HepG2 (cell line): ENCODE results near the gene BIRC5. TPM values are rescaled to one million over a fixed set of nuclear protein-coding genes. Genes with fewer than 3 reads are reported as not detected.

Experiments
- ATAC-seq: fragments of 200-7000 bp; cut with Tn5 transposase; 3 replicates; pipeline ENCODE4 v1.9.1; 2020; ENCODE audit warnings: mild to moderate bottlenecking, moderate library complexity
- BruUV-seq: library from RNA; stranded (reverse); fragments of 400-500 nt; replicated peaks from 2 replicates; lab custom pipeline; 2021; lab: Mats Ljungman, UMichigan
- CTCF ChIA-PET: fragments of 300-600 bp; formaldehyde crosslinking; extraction: SDS; loops from one replicate; lab custom pipeline; 2021; ENCODE audit warnings: low total read pairs, inconsistent platforms, low intra/inter-chr PET ratio; lab: Yijun Ruan, JAX
- POLR2A ChIA-PET: fragments of 350-600 bp; sonication (Branson Sonifier 250); formaldehyde crosslinking; loops from one replicate; lab custom pipeline; 2020; ENCODE audit warnings: antibody characterized with exemption, inconsistent platforms; lab: Yijun Ruan, JAX
- DNase-seq: peaks from one replicate; pipeline ENCODE4 v3.0.0-alpha.2; 2015; ENCODE audit warnings: low spot score
- FAIRE-seq: peaks from 3 replicates; lab custom pipeline; 2011; peaks lifted over from hg19 to GRCh38; lab: Jason Lieb, UNC
- H2AFZ ChIP-seq: one replicate; pipeline ENCODE4 v1.6.1; 2011; ENCODE audit warnings: low read length, inconsistent platforms
- H3K27ac ChIP-seq: fragments of 300-600 bp; 3 replicates; pipeline ENCODE4 v1.8.0; 2011; ENCODE audit warnings: mixed run types, mild to moderate bottlenecking, mixed read lengths, low read length, inconsistent platforms; ENCODE audit not compliant: insufficient read depth; ENCODE audit errors: extremely low read length
- H3K27me3 ChIP-seq, 2 experiments: fragments of 200-600 bp in 1 of 2; 2 replicates in 1 of 2; 3 replicates in 1 of 2; pipeline versions ENCODE4 v1.6.0 to v1.8.0; 2011; ENCODE audit warnings: low read length in 2 of 2, mild to moderate bottlenecking in 2 of 2, moderate library complexity in 2 of 2, inconsistent platforms in 1 of 2; ENCODE audit not compliant: insufficient read depth in 2 of 2, control insufficient read depth in 1 of 2
- H3K36me3 ChIP-seq, 2 experiments: fragments of 200-600 bp in 1 of 2; replicated peaks in 1 of 2; 2 replicates in 1 of 2; 3 replicates in 1 of 2; pipeline versions ENCODE4 v1.5.1 to v1.8.0; 2011; ENCODE audit warnings: low read length in 2 of 2, inconsistent platforms in 1 of 2; ENCODE audit not compliant: insufficient read depth in 2 of 2, control insufficient read depth in 1 of 2
- H3K4me1 ChIP-seq: 2 replicates; pipeline ENCODE4 v1.5.1; 2012; ENCODE audit warnings: low read length, inconsistent platforms; ENCODE audit not compliant: insufficient read depth
- H3K4me2 ChIP-seq: 2 replicates; pipeline ENCODE4 v1.6.0; 2011; ENCODE audit warnings: low read depth, low read length, inconsistent platforms
- H3K4me3 ChIP-seq, 3 experiments: fragments of 200-600 bp in 1 of 3; sonication (generic), shearing (Covaris generic) in 1 of 3; replicated peaks in 1 of 3; 2 replicates each; pipeline ENCODE4 v1.5.1; 2011 to 2016; ENCODE audit warnings: low read length in 3 of 3, inconsistent platforms in 2 of 3, low read depth in 2 of 3, mild to moderate bottlenecking in 2 of 3, control low read depth in 1 of 3, mixed read lengths in 1 of 3; ENCODE audit not compliant: insufficient read depth in 1 of 3
- H3K79me2 ChIP-seq: one replicate; pipeline ENCODE4 v1.6.1; 2011; ENCODE audit warnings: low read length, inconsistent platforms; ENCODE audit not compliant: insufficient read depth
- H3K9ac ChIP-seq: 2 replicates; pipeline ENCODE4 v1.6.0; 2011; ENCODE audit warnings: mild to moderate bottlenecking, low read depth, low read length, inconsistent platforms; ENCODE audit not compliant: insufficient read depth
- H3K9me3 ChIP-seq: 2 replicates; pipeline ENCODE4 v1.5.1; 2012; ENCODE audit warnings: mild to moderate bottlenecking, low read length
- H4K20me1 ChIP-seq: 2 replicates; pipeline ENCODE4 v1.6.0; 2011; ENCODE audit warnings: inconsistent platforms, mild to moderate bottlenecking, low read length, moderate library complexity; ENCODE audit not compliant: insufficient read depth
- ARNT ChIP-seq: fragments of 450-650 bp; IDR thresholded peaks from 2 replicates; pipeline ENCODE4 v1.6.1; 2017
- BCL6 ChIP-seq: IDR thresholded peaks from 2 replicates; pipeline ENCODE4 v1.6.1; 2016; ENCODE audit warnings: missing genetic modification reagents, missing compliant biosample characterization
- EP300 ChIP-seq, 3 experiments: sonication (generic) in 1 of 3; formaldehyde crosslinking in 1 of 3; IDR thresholded peaks; 2 replicates each; pipeline versions ENCODE4 v1.5.1 to v1.6.1; 2011 to 2020; ENCODE audit warnings: low read depth in 2 of 3, low read length in 2 of 3, borderline replicate concordance in 1 of 3, improper control_type of control experiment in 1 of 3, mild to moderate bottlenecking in 1 of 3, missing genetic modification reagents in 1 of 3, moderate library complexity in 1 of 3
- FOXO4 ChIP-seq: sonication (generic); formaldehyde crosslinking; conservative IDR thresholded peaks from 2 replicates; pipeline ENCODE4 v1.8.1; 2023; ENCODE audit warnings: missing genetic modification reagents
- HNRNPH1 ChIP-seq: fragments of 200-400 bp; formaldehyde crosslinking; optimal IDR thresholded peaks from 2 replicates; pipeline ENCODE3; 2017; ENCODE audit warnings: mild to moderate bottlenecking, low read depth, low read length
- JUNB ChIP-seq: sonication (generic); formaldehyde crosslinking; IDR thresholded peaks from 2 replicates; pipeline ENCODE4 v1.8.0; 2022; ENCODE audit warnings: missing genetic modification reagents, mild to moderate bottlenecking, borderline replicate concordance
- MIER3 ChIP-seq: IDR thresholded peaks from 2 replicates; pipeline ENCODE4 v1.6.1; 2016; ENCODE audit warnings: missing compliant biosample characterization, borderline replicate concordance
- MTA1 ChIP-seq: sonication (generic); formaldehyde crosslinking; IDR thresholded peaks from 2 replicates; pipeline ENCODE4 v1.4.0; 2020; ENCODE audit warnings: missing genetic modification reagents, mild to moderate bottlenecking, borderline replicate concordance
- PHF20 ChIP-seq: sonication (generic); formaldehyde crosslinking; IDR thresholded peaks from 2 replicates; pipeline ENCODE4 v1.5.0; 2020; ENCODE audit warnings: mild to moderate bottlenecking, missing genetic modification reagents
- POGK ChIP-seq: sonication (generic); formaldehyde crosslinking; conservative IDR thresholded peaks from 2 replicates; pipeline ENCODE4 v1.8.0; 2022; ENCODE audit warnings: mild to moderate bottlenecking, moderate library complexity, missing genetic modification reagents
- PRMT3 ChIP-seq: sonication (generic); formaldehyde crosslinking; IDR thresholded peaks from 2 replicates; pipeline ENCODE4 v1.8.1; 2022; ENCODE audit warnings: low read depth, mild to moderate bottlenecking, moderate library complexity, missing genetic modification reagents, borderline replicate concordance
- TERF1 ChIP-seq: sonication (generic); formaldehyde crosslinking; IDR thresholded peaks from 2 replicates; pipeline ENCODE4 v1.8.0; 2022; ENCODE audit warnings: mild to moderate bottlenecking, missing genetic modification reagents, moderate library complexity
- ZBTB25 ChIP-seq: IDR thresholded peaks from 2 replicates; pipeline ENCODE4 v1.6.1; 2018; ENCODE audit warnings: missing genetic modification reagents
- ZNF225 ChIP-seq: sonication (generic); formaldehyde crosslinking; IDR thresholded peaks from 2 replicates; pipeline ENCODE4 v1.4.0; 2020; ENCODE audit warnings: mild to moderate bottlenecking, missing genetic modification reagents
- ZNF282 ChIP-seq: fragments of 450-650 bp; IDR thresholded peaks from 2 replicates; pipeline ENCODE4 v1.6.1; 2018; ENCODE audit not compliant: partially characterized antibody
- ZSCAN31 ChIP-seq: sonication (generic); formaldehyde crosslinking; IDR thresholded peaks from 2 replicates; pipeline ENCODE4 v1.5.0; 2020; ENCODE audit warnings: low read depth, mild to moderate bottlenecking, missing genetic modification reagents
- WGBS: methylation state at CpG from one replicate; pipeline ENCODE4 v1.1.6; 2017; ENCODE audit warnings: low lambda C conversion rate; 5-methylcytosine and 5-hydroxymethylcytosine counted together
- in situ Hi-C: cut with HindIII; loops from 2 replicates; pipeline ENCODE4 v1.10.0; 2017; ENCODE audit warnings: low pct_unique_long_range_greater_than_20kb; ENCODE audit not compliant: extremely low pct_ligation_motif_present
- intact Hi-C: fragments of 100-400 bp; cut with micrococcal nuclease; formaldehyde crosslinking; loops from one replicate; pipeline ENCODE4 v1.10.0; 2022; ENCODE audit not compliant: unreplicated experiment
- polyA plus RNA-seq, 8 experiments: library from polyadenylated mRNA; depleted of rRNA in 3 of 8; stranded (reverse) in 7 of 8; unstranded in 1 of 8; fragments of >200 nt; fragmentation: Illumina TruSeq in 4 of 8; extraction: Trizol in 4 of 8; gene quantifications; 2 replicates each; pipeline versions ENCODE4 v1.2.1 to v1.2.3, GENCODE V29; 2011 to 2016; ENCODE audit warnings: low read depth in 4 of 8, missing spikeins in 1 of 8, mixed read lengths in 1 of 8; ENCODE audit not compliant: insufficient read depth in 1 of 8
- total RNA-seq, 5 experiments: library from RNA; depleted of rRNA; stranded (reverse); fragments of >200 nt; fragmentation: Illumina TruSeq; extraction: Trizol; gene quantifications; 2 replicates each; pipeline ENCODE4 v1.2.3, GENCODE V29; 2016; ENCODE audit warnings: low read depth in 1 of 5

The BIRC5 gene
- total and polyA plus RNA-seq, 2 of the 13 experiments (the other 11 are each of a cell fraction or from before 2014, with no cell fraction given) = 30.3 to 135 TPM

- no peak overlapping the region for H3K9ac ChIP-seq
- peak; percentile 76 for FAIRE-seq
- no TSS peak for BruUV-seq
- H4K20me1 ChIP-seq = no peaks in the 10 kb centered on the region
- in situ Hi-C loops (no loop called here), intact Hi-C loops (loop anchor here (1.0 to 10.0 kb wide), 4 partner anchors 64 to 171 kb away; no protein-coding TSS in a partner anchor)
- H3K79me2 ChIP-seq = no peaks in the 10 kb centered on the region
- peak; percentile 79 for DNase-seq
- ChIA-PET CTCF (interaction anchor here (0.8 to 2.0 kb wide), 9 partner anchors 13 to 232 kb away, joined by 3 to 13 read pairs (median 3); partner anchors contain the start of gene BIRC5), POLR2A (interaction anchor here (0.6 to 2.7 kb wide), 6 partner anchors 7 to 171 kb away, joined by 3 to 16 read pairs (median 4); no protein-coding TSS in a partner anchor)
- no peak overlapping the region for H2AFZ ChIP-seq
- H3K4me1 ChIP-seq = peaks cover 71% of the 10 kb centered on the region
- peaks cover 0 to 17% of the 10 kb centered on the region in 2 experiments; a peak in 4 of 5 replicates for H3K27me3 ChIP-seq
- H3K4me2 ChIP-seq = peak overlapping the region; percentile 30; the same call in 1 of the 2 replicates
- H3K27ac ChIP-seq = no peak overlapping the region
- no peaks in the 10 kb centered on the region for H3K36me3 ChIP-seq
- H3K4me3 ChIP-seq = peak overlapping the region in 1 of 3 experiments; percentile 3; a peak in 1 of 6 replicates
- peak; percentile 80 for ATAC-seq
- 52% methylated on average over 12 of the region's 27 CpGs for WGBS
- no peaks in the 10 kb centered on the region for H3K9me3 ChIP-seq
- TF ChIP-seq EP300 (IDR thresholded peaks at IDR 0.05; ENCODE audit: low read depth in 2 of 2, low read length in 2 of 2) (no peak), EP300 (CRISPR knock-in tag; IDR thresholded peaks at IDR 0.05; ENCODE audit: borderline replicate concordance) (no peak; the same call in 1 of the 2 replicates), PRMT3 (CRISPR knock-in tag) (no peak), HNRNPH1 (no peak), POGK (CRISPR knock-in tag) (peak; percentile 73; the same call in 1 of the 2 replicates), MTA1 (CRISPR knock-in tag) (peak; percentile 49; the same call in 1 of the 2 replicates), ZSCAN31 (CRISPR knock-in tag) (peak; percentile 52; the same call in 1 of the 2 replicates), ARNT (no peak), TERF1 (CRISPR knock-in tag) (no peak), PHF20 (no peak), ZNF225 (CRISPR knock-in tag) (no peak), ZNF282 (no peak), MIER3 (CRISPR knock-in tag) (peak; percentile 84; the same call in 1 of the 2 replicates), ZBTB25 (CRISPR knock-in tag) (peak; percentile 75; the same call in 1 of the 2 replicates), BCL6 (CRISPR knock-in tag) (peak; percentile 60), FOXO4 (CRISPR knock-in tag) (no peak), JUNB (CRISPR knock-in tag) (no peak)
These were observed 37.1 kb downstream of the BIRC5 start for GRCh38 chr17:78250891-78251772.
